C4-2B (cell line): ENCODE measurements around the gene GDAP2.

Source experiments
- H3K27ac ChIP-seq: fragments of 450-650 bp; 2 replicates; pipeline ENCODE4 v1.5.1; 2017
- CTCF ChIP-seq: fragments of 450-650 bp; conservative IDR thresholded peaks from 2 replicates; pipeline ENCODE4 v1.5.1; 2017; ENCODE audit warnings: mild to moderate bottlenecking
- ZFX ChIP-seq: fragments of 450-650 bp; IDR thresholded peaks from 2 replicates; pipeline ENCODE4 v1.6.1; 2017

GDAP2 gene

GRCh38 chr1:117904485-117904884 is 24.9 kb downstream of the GDAP2 start:
- TF ChIP-seq CTCF (no peak), ZFX (no peak)
- H3K27ac ChIP-seq, result no peak overlapping the region

- H3K27ac ChIP-seq, result no peak overlapping the region
- TF ChIP-seq CTCF, result no peak
These were observed 26.5 kb downstream of the GDAP2 start for GRCh38 chr1:117902944-117903343.

GRCh38 chr1:117899801-117900200 is 29.6 kb downstream of the GDAP2 start:
- TF ChIP-seq ZFX, result no peak
- no peak for TF ChIP-seq CTCF
- H3K27ac ChIP-seq, result no peak overlapping the region

- no peak overlapping the region for H3K27ac ChIP-seq
- TF ChIP-seq CTCF (no peak), ZFX (no peak)
These were observed 31.9 kb downstream of the GDAP2 start for GRCh38 chr1:117897551-117897950.

- no peak overlapping the region for H3K27ac ChIP-seq
- TF ChIP-seq CTCF (peak; percentile 91), ZFX (no peak)
These were observed 33.8 kb downstream of the GDAP2 start for GRCh38 chr1:117895482-117896114.

GRCh38 chr1:117894078-117894477 is 35.3 kb downstream of the GDAP2 start:
- TF ChIP-seq CTCF (no peak), ZFX (no peak)

GRCh38 chr1:117892512-117892911 is 36.9 kb downstream of the GDAP2 start:
- no peak overlapping the region for H3K27ac ChIP-seq
- TF ChIP-seq CTCF, result no peak

More at GRCh38 chr1:117894078-117894477, 35.3 kb downstream of the GDAP2 start:
- H3K27ac ChIP-seq, result no peak overlapping the region
